ENCODE results near the gene OPN1MW2.
"Not testable (repeated sequence)": the region's sequence is repeated elsewhere in the genome, so short reads cannot be mapped to it uniquely, and the experiment has no call there.

The OPN1MW2 gene

GRCh38 chrX:154226706-154227105 is 7.2 kb downstream of the OPN1MW2 start:
- not testable (repeated sequence) for H3K27me3 ChIP-seq (ENCODE audit: control insufficient read depth in 1 of 2, insufficient read depth in 1 of 2, low read length in 2 of 2); H3K23ac ChIP-seq (ENCODE audit: low read length in 2 of 2); H3K9me3 ChIP-seq (ENCODE audit: control insufficient read depth, low read length); H3K18ac ChIP-seq (ENCODE audit: low read depth in 1 of 2, low read length in 2 of 2); H2AFZ ChIP-seq (ENCODE audit: low read depth, low read length); H3K27ac ChIP-seq (ENCODE audit: low read length, poor library complexity, severe bottlenecking); H3K9ac ChIP-seq (ENCODE audit: low read length); H3K14ac ChIP-seq (ENCODE audit: low read length in 2 of 2); H4K91ac ChIP-seq (ENCODE audit: low read length); H3K4ac ChIP-seq (ENCODE audit: low read depth in 1 of 2, low read length in 2 of 2); H3K4me1 ChIP-seq (ENCODE audit: control insufficient read depth, insufficient read depth, low read depth, low read length); H3K4me3 ChIP-seq (ENCODE audit: insufficient read depth in 1 of 2, low read depth in 1 of 2, low read length in 2 of 2); H2BK120ac ChIP-seq (ENCODE audit: low read depth, low read length); H3K79me1 ChIP-seq (replicated peaks; ENCODE audit: low read length, poor library complexity, severe bottlenecking); H4K8ac ChIP-seq (ENCODE audit: low read length); H2BK15ac ChIP-seq (ENCODE audit: low read depth, poor library complexity, severe bottlenecking); H3K36me3 ChIP-seq (ENCODE audit: control insufficient read depth in 1 of 2, insufficient read depth in 2 of 2, low read depth in 1 of 2, low read length in 2 of 2); H2BK12ac ChIP-seq (ENCODE audit: low read length in 2 of 2); DNase-seq; H3K4me2 ChIP-seq (ENCODE audit: low read length, poor library complexity, severe bottlenecking); H2AK5ac ChIP-seq (ENCODE audit: low read length, severe bottlenecking); H2BK5ac ChIP-seq (ENCODE audit: low read depth, low read length, poor library complexity, severe bottlenecking)
- no CpG with 5 or more reads among the region's 9 CpGs for WGBS

GRCh38 chrX:154231443-154231842 is 11.9 kb downstream of the OPN1MW2 start:
- not testable (repeated sequence) for H3K79me1 ChIP-seq (replicated peaks; ENCODE audit: low read length, poor library complexity, severe bottlenecking); H4K8ac ChIP-seq (ENCODE audit: low read length); H3K4me3 ChIP-seq (ENCODE audit: insufficient read depth in 1 of 2, low read depth in 1 of 2, low read length in 2 of 2); H2BK15ac ChIP-seq (ENCODE audit: low read depth, poor library complexity, severe bottlenecking); H3K4me1 ChIP-seq (ENCODE audit: control insufficient read depth, insufficient read depth, low read depth, low read length); H2AFZ ChIP-seq (ENCODE audit: low read depth, low read length); H3K18ac ChIP-seq (ENCODE audit: low read depth in 1 of 2, low read length in 2 of 2); H2BK120ac ChIP-seq (ENCODE audit: low read depth, low read length); H3K23ac ChIP-seq (ENCODE audit: low read length in 2 of 2); H2BK12ac ChIP-seq (ENCODE audit: low read length in 2 of 2); H3K9me3 ChIP-seq (ENCODE audit: control insufficient read depth, low read length); H3K4ac ChIP-seq (ENCODE audit: low read depth in 1 of 2, low read length in 2 of 2); H2BK5ac ChIP-seq (ENCODE audit: low read depth, low read length, poor library complexity, severe bottlenecking); H3K14ac ChIP-seq (ENCODE audit: low read length in 2 of 2); H3K9ac ChIP-seq (ENCODE audit: low read length); H3K4me2 ChIP-seq (ENCODE audit: low read length, poor library complexity, severe bottlenecking); H3K27me3 ChIP-seq (ENCODE audit: control insufficient read depth in 1 of 2, insufficient read depth in 1 of 2, low read length in 2 of 2); DNase-seq; H3K36me3 ChIP-seq (ENCODE audit: control insufficient read depth in 1 of 2, insufficient read depth in 2 of 2, low read depth in 1 of 2, low read length in 2 of 2); H2AK5ac ChIP-seq (ENCODE audit: low read length, severe bottlenecking); H3K27ac ChIP-seq (ENCODE audit: low read length, poor library complexity, severe bottlenecking); H4K91ac ChIP-seq (ENCODE audit: low read length)
- WGBS: no CpG with 5 or more reads among the region's 3 CpGs

- H3K4me1 ChIP-seq (ENCODE audit: control insufficient read depth, insufficient read depth, low read depth, low read length); H3K4me2 ChIP-seq (ENCODE audit: low read length, poor library complexity, severe bottlenecking); H3K4me3 ChIP-seq (ENCODE audit: insufficient read depth in 1 of 2, low read depth in 1 of 2, low read length in 2 of 2); H3K9me3 ChIP-seq (ENCODE audit: control insufficient read depth, low read length); H3K18ac ChIP-seq (ENCODE audit: low read depth in 1 of 2, low read length in 2 of 2); H3K27me3 ChIP-seq (ENCODE audit: control insufficient read depth in 1 of 2, insufficient read depth in 1 of 2, low read length in 2 of 2); DNase-seq; H2BK120ac ChIP-seq (ENCODE audit: low read depth, low read length); H3K4ac ChIP-seq (ENCODE audit: low read depth in 1 of 2, low read length in 2 of 2); H3K79me1 ChIP-seq (replicated peaks; ENCODE audit: low read length, poor library complexity, severe bottlenecking); H3K36me3 ChIP-seq (ENCODE audit: control insufficient read depth in 1 of 2, insufficient read depth in 2 of 2, low read depth in 1 of 2, low read length in 2 of 2); H2BK5ac ChIP-seq (ENCODE audit: low read depth, low read length, poor library complexity, severe bottlenecking); H2BK15ac ChIP-seq (ENCODE audit: low read depth, poor library complexity, severe bottlenecking); H2AFZ ChIP-seq (ENCODE audit: low read depth, low read length); H3K27ac ChIP-seq (ENCODE audit: low read length, poor library complexity, severe bottlenecking); H2AK5ac ChIP-seq (ENCODE audit: low read length, severe bottlenecking); H3K14ac ChIP-seq (ENCODE audit: low read length in 2 of 2); H2BK12ac ChIP-seq (ENCODE audit: low read length in 2 of 2); H4K91ac ChIP-seq (ENCODE audit: low read length); H4K8ac ChIP-seq (ENCODE audit: low read length); H3K9ac ChIP-seq (ENCODE audit: low read length); H3K23ac ChIP-seq (ENCODE audit: low read length in 2 of 2): not testable (repeated sequence)
- WGBS: no CpG with 5 or more reads among the region's 16 CpGs
These were observed 14.1 kb downstream of the OPN1MW2 start for GRCh38 chrX:154233620-154234019.

DNA sequence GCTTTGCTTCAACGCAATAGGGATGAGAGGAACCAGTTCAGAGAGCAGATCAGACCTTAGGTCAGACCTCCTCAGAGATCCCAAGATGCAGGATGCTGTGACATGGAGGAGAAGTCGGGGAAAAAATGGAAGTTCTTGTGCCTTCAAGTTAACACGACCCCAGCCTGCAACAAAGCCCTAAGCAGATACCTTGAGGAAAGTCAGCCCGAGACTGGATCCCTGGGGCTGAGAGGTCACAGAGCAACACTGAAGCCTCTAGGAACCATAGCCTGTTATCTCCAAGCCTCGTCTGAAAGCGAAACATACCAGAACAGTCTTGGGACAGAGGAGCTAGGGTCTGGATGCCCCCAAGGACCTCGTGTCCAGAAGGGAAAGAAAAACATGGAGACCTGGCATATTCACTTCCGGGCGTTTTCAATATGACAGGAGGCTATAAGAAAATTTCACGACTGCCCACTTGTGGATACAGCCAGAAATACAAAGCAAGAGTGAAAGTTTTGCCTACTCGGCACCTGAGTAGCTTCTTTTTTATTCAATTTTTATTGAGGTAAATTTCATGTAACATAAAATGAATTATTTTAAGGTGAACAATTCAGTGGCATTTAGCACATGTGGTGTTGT is 19.5 kb downstream of the OPN1MW2 start:
- not testable (repeated sequence) for H3K27ac ChIP-seq (ENCODE audit: low read length, poor library complexity, severe bottlenecking)

More for the DNA sequence above, 19.5 kb downstream of the OPN1MW2 start:
- H3K27me3 ChIP-seq (ENCODE audit: control insufficient read depth in 1 of 2, insufficient read depth in 1 of 2, low read length in 2 of 2); H3K14ac ChIP-seq (ENCODE audit: low read length in 2 of 2); H3K79me1 ChIP-seq (replicated peaks; ENCODE audit: low read length, poor library complexity, severe bottlenecking); H3K36me3 ChIP-seq (ENCODE audit: control insufficient read depth in 1 of 2, insufficient read depth in 2 of 2, low read depth in 1 of 2, low read length in 2 of 2); H2BK12ac ChIP-seq (ENCODE audit: low read length in 2 of 2); H4K91ac ChIP-seq (ENCODE audit: low read length); H3K18ac ChIP-seq (ENCODE audit: low read depth in 1 of 2, low read length in 2 of 2); DNase-seq; H3K9me3 ChIP-seq (ENCODE audit: control insufficient read depth, low read length); H2BK15ac ChIP-seq (ENCODE audit: low read depth, poor library complexity, severe bottlenecking); H3K4me1 ChIP-seq (ENCODE audit: control insufficient read depth, insufficient read depth, low read depth, low read length); H3K4me2 ChIP-seq (ENCODE audit: low read length, poor library complexity, severe bottlenecking); H2BK5ac ChIP-seq (ENCODE audit: low read depth, low read length, poor library complexity, severe bottlenecking); H3K4me3 ChIP-seq (ENCODE audit: insufficient read depth in 1 of 2, low read depth in 1 of 2, low read length in 2 of 2); H2AFZ ChIP-seq (ENCODE audit: low read depth, low read length); H3K9ac ChIP-seq (ENCODE audit: low read length); H2AK5ac ChIP-seq (ENCODE audit: low read length, severe bottlenecking); H2BK120ac ChIP-seq (ENCODE audit: low read depth, low read length); H3K23ac ChIP-seq (ENCODE audit: low read length in 2 of 2); H3K4ac ChIP-seq (ENCODE audit: low read depth in 1 of 2, low read length in 2 of 2); H4K8ac ChIP-seq (ENCODE audit: low read length): not testable (repeated sequence)
- WGBS: 100% methylated on average over 3 of the region's 11 CpGs
